CD4-positive, alpha-beta T cell treated with Interleukin-17A for 1 hour (primary cell): ENCODE measurements around the gene SNAPC4.
"Not testable (repeated sequence)": the region's sequence is repeated elsewhere in the genome, so short reads cannot be mapped to it uniquely, and the experiment has no call there.

ENCODE experiments used
- DNase-seq: peaks from one replicate; pipeline ENCODE4 v3.0.0-alpha.2; 2020

The SNAPC4 gene

DNA sequence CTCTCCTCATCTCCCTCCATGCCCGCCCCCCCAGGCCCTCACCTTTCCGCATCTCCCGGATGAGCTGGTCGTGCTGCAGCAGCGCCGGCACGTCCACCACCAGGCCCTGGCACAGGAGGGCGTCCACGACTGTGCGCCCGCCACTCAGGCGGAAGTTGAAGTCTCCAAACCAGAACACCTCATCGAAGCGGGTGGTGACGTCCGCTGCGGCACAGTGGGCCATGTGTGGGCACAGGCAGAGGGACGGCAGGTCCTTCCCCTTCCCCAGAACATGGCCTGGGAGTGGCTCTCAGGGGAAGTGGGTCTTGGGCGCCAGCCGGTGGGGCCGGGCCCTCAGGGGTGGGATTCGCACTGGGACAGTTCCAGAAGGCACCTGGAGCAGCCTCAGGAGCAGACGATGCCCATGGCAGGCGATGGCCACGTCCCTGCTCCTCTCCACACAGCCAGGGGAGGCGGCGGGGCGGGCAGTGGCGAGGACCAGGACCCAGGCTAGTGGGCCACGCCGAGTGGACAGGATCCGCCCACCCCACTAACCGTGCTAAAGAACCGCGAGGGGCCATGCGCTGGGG lies 31.9 kb upstream of the SNAPC4 start:
- no peak for DNase-seq

DNA sequence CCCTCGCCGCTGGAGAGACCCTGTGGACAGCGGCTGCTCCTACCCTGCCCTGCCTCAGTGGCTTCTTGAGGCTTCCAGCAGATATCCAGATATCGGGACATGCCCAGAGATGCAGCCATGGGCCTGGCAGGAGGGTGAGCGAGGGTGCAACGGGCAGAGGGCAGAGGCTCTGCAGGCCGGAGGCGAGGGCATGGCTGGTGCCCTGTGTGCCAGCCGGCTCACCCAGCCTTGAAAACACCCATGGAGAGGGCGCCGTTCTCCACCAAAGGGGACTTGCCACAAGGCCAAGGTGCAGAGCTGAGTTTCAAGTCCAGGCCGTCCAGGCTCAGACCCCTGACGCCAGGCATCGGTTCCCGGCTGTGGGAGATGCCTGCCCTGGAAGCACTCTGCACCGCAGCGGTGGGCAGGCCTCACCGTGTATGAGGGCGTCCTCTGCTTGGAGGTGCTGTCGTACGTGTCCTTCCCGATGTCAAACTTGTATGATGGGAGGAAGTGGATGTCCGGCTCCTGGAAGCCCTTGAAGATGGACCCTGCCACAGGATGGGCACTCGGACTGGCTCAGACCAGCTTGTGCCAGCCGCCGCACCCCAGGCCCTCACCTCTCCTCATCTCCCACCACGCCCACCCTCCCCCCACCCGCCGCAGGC lies 30.7 kb upstream of the SNAPC4 start:
- DNase-seq = no peak

DNA sequence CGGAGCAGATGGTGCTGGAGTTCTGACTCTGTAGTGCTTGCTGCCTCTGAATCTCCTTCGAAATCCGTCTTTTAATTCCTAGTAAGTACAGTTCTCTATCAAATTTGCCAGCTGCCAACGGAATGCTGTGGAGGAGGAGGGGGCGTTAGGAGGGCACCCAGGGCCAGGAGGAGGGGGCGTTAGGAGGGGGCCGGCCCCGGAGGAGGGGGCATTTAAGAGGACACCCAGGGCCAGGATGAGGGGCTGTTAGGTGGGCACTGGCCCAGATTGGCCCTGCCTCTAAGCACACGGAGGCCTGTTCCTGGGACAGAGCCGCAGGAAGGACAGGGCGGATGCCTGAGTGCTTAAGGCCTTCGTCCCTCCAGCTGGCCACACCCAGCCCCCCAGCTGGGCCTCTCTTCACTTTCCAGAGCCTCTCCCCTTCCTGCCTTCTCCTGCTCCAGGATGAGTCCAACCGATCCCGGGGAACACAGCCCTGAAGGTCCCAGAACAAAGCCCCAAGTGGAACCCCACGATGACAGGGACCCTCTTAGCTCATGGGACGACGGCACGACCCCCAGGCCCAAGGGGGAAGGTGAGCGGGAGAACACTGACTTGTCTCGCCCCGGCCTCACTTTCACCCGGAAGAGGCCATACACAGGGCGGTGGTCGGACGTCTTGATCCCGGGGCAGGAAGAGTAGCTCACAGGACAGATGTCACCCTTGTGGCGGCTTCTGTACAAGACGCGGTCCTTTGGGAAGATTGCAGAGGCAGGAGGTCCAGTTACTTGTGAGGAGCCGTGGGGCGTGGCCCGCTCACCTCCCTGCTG lies 29.9 kb upstream of the SNAPC4 start:
- no peak for DNase-seq

DNA sequence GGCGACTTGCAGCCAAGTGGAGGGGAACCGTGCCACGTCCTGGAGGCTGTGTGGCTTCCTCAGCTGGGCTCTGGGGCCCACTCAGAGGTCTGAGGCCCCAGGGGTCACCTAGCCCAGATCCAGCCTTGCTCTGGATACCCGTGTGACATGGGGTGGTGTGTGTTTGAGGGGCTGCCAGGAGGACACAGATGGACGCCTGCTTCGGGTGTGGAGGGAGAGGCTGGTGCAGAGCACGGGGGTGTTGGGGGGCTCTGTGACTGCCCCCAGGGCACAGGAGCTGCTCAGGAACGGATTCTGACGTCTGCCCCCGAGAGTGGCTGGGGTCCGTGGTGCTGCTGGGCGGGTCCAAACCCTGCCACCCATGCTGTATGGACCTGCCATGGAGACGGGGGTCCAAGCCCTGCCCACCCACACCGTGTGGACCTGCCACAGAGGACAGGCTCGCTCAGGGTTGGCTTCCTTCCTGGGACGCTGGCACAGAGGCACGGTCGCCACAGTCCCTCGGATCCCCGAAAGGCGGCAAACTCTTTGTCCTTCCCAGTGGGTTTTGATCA lies 29.2 kb upstream of the SNAPC4 start:
- DNase-seq = no peak

DNA sequence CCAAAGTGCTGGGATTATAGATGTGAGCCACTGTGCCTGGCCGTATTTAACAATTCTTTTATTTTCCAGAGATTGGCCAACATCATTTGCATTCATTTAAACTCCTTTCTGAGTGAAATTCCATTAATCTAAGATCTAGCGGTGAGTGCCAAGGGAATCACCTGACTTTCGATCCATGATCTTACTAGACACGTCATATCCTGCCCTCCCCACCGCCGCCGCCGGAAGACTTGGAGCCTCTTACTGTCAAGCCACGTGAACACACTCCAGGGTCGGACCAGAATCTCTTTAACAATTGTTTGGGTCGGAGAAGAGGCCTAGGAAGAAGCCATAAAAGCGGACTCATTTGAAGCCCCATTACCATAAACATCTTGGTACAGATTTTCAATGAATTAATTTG lies 26.8 kb upstream of the SNAPC4 start:
- no peak for DNase-seq

DNA sequence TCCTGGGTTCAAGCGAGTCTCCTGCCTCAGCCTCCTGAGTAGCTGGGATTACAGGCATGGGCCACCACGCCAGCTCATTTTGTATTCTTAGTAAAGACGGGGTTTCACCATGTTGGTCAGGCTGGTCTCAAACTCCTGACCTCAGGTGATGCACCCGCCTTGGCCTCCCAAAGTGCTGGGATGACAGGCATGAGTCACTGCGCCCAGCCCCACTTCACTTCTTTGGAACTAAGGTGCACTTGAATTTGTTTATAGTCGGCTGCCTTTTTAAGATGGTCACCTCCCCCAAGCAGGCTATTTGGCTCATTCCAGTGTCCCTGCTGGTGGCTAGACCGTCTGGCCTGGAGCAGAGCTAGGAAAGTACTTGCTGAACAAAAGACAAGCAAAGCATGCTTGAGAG lies 25.4 kb upstream of the SNAPC4 start:
- not testable (repeated sequence) for DNase-seq

DNA sequence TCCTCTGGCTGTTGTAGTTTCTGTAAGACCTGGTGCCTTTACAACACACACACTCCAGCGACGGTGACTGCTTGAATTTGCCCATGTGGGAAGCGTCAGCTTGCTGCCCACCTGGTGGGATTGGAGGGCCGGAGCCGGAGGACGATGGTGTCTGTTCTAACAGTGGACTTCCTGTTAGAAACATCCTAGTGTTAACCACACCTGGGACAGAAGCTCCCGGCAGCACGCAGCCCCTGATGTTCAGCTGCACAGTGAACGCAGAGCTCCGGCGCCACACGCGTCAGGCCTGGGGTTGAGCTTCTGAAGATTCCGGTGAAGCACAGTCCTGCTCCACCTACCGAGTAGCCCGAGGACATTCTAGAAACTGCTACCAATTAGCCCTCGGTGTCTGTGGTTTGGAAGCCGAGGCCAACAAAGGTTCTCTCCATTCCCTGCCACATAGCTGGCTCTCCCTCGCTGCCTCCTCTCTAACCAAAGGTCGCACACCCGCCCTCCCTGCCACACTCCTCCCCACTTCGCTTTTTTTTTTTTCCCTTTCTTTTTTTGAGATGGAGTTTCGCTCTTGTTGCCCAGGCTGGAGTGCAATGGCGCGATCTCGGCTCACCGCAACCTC lies 24.9 kb upstream of the SNAPC4 start:
- DNase-seq = no peak

DNA sequence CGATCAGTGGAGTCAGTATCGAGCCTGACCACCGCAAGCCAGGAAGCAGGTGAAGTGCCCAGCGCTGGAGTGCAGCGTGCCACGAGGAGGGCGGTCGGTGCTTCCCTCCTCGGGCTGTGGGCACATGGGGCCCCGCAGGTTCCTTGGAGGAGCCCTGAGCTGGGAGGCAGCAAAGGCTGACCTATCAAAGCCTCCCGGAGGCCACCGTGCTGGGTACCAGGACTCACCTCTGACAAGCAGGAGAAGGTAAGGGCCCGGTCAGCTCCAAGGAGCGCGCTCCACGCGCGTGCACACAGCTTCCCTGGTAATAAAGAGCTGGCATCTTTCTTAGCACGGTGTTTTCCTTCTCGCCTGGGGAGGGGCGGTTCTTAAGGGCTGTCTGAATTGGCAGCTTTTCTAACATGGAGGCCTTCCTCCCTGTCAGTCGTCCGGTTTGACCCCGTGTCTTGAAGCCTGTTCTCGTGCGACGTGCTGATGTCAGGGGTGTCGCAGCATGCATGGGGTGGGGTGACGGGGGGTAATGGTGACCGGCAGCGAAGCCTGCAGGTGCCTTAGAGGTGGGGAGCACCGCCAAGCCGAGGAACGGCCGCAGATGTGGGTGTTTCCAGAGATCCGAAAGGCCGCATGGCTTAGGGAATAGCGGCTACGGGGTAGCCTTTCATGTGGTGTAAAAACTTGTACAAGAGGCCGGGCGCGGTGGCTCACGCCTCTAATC lies 23.6 kb upstream of the SNAPC4 start:
- no peak for DNase-seq

DNA sequence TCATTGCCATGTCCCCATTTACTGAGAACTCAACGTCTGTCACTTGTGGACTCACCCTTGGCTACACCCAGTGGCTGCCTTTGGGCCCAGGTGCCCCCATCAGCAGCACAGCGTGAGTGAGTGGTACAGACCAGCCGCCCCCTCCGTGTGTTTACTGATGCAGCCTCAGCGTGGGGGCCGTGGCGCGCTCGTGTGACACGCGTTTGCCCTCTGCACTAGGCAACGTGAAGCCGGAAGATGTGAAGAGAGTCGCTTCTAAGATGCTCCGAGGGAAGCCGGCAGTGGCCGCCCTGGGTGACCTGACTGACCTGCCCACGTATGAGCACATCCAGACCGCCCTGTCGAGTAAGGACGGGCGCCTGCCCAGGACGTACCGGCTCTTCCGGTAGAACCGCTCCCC lies 22.9 kb upstream of the SNAPC4 start:
- DNase-seq = no peak

DNA sequence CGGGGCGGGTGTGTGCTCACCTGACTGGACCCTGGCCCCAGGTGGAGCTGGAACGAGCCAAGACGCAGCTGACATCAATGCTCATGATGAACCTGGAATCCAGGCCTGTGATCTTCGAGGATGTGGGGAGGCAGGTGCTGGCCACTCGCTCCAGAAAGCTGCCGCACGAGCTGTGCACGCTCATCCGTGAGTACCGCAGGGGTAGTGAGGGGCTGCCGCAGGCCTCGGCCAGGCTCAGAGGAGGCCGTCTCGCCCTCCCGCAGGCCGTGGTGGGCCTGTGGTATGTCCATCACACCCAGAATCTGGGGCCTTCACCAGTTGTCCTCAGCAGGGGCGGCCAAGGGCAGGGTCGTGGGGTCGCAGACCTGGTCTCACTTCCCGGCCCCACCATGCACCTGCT lies 21.8 kb upstream of the SNAPC4 start:
- DNase-seq = no peak

DNA sequence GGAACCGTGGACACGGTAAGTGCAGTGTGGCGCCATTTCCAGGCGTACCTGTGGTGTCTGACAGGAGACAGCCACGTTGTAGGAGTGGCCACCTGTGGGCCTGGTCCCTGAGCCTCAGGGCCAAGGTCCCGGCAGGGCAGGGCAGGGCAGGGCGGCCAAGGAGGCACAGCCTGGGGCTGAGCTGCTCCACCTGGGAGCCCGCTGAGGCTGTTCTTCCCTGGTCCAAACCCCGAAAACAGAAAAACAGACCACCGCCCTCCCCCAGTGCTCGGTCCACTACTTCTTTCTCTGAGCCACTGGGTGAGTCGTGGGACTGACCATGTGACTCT lies 19.1 kb upstream of the SNAPC4 start:
- DNase-seq = no peak

DNA sequence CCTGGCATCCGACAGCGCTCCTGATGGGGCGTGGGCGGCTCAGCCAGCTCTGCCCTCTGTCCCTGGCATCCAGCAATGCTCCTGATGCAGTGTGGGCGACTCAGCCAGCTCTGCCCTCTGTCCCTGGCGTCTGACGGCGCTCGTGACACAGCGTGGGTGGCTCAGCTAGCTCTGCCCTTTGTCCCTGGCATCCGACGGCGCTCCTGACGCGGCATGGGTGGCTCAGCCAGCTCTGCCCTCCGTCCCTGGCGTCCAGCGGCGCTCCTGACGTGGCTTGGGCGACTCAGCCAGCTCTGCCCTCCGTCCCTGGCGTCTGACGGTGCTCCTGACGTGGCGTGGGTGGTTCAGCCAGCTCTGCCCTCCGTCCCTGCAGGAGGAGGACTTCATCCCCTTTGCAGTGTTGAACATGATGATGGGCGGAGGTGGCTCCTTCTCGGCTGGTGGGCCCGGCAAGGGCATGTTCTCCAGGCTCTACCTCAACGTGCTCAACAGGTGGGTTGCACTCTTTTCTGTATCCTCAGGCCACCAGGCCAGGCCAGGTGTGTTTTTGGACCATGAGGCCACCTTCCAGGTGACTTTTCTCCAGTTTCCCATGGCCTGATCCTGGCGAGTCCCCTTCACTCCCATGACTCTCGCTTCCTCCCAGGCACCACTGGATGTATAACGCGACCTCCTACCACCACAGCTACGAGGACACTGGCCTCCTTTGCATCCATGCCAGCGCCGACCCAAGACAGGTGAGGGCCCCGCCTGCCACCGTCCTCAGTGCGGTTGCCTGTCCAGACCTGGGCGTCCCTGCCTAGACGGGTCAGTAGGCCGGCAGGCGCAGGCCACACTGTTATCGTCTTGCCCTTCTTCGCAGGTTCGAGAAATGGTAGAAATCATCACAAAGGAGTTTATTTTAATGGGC lies 18.5 kb upstream of the SNAPC4 start:
- DNase-seq = no peak

DNA sequence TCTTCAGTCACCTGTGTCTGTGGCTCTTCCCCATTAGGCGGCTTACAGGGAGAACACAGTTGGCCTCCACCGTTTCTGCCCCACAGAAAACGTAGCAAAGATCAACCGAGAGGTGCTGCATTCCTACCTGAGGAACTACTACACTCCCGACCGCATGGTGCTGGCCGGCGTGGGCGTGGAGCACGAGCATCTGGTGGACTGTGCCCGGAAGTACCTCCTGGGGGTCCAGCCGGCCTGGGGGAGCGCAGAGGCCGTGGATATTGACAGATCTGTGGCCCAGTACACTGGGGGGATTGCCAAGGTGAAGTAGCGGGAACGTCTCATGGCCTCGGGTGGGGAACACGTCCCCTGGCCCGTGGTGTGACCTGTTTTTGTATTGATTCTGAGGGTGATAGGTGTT lies 16.9 kb upstream of the SNAPC4 start:
- no peak for DNase-seq

DNA sequence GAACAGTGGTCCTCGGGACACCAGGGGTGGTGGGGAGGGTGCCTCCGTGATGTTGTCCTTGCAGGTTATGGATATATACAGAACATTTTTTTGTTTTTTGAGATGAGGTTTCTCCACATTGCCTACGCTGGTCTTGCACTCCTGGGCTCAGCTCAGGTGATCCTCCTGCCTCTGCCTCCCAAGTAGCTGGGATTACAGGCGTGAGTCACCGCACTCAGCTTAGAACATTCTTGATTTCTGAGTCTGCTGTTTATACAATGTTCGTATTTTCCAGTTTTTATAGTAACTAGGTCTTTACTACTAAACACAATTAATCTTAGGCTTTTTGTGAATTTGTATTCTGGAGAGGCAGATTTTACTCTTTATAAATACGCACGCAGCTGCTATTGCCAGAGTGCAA lies 16.5 kb upstream of the SNAPC4 start:
- no peak for DNase-seq

DNA sequence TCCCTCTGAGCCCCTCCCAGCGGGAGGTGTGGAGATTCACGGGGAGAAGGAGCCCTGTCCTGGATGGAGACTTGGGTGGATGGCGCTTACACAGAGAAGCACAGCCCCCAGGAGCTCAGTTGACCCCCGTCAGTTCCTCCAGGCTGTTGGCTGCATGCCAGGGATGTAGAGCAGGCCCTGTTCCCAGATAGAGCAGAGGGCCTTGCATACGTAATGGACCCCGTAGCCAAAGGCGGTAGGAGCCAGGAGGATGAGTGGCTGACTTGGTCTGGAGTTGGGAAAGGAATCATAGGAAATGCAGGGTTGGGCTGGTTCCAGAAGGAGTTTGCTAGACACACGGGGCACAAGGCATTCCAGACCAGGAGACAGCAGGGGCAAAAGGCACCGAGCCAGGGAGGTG lies 13.0 kb upstream of the SNAPC4 start:
- no peak for DNase-seq

DNA sequence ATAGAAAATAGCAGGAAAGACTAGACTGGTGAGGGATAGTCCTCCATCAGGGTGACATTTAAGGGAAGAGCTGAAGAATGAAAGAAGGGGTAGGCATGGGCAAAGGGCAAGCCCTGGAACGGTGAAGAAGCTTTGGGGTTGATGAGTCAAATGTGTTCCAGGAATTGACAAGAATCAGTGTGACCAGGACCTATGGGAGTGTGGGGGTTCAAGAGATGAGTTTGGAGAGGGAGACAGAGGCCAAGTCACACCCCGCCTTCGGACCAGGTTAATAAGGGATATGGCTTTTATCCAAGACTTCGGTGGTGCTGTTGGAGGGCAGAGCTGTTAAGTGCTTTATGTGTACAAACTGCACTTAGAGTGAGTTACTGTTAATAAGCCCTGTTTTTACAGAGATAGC lies 11.4 kb upstream of the SNAPC4 start:
- DNase-seq = no peak

DNA sequence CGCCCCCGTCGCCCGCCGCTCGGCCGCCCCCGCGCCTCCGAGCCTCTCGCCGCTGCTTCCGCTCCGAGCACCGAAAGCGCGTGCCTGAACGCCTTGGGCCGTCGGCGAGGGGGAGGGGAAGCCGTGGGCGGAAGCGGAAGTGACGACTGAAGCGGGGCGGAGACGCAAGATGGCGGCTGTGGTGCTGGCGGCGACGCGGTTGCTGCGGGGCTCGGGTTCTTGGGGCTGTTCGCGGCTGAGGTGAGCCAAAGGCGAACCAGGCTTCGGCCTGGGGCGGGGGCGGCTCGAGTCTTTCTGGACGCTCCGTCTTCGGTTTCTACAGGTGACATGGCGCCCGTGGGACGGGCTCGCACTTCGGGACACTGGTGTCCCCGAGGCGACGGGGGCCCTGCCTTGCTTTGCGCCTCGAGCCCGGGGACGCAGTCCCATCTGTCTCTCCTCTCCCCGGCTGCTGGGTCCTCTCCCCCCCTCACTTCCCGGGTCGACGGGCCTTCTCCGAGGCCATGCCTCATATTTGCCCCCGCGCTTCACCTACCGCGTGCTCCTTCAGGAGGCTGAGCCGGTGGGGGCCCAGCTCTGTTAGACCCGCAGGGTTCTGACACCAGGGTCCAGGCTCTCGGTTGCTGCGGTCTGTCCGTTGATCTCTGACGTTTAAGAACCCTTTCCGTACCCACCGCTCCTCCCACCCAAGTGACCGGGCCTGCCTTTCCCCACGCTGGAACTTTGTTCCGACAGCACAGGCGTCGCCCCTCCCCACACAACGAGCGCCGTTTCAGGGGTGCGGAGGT lies 10.7 kb upstream of the SNAPC4 start, which contains the start of the genes ENTR1 and PMPCA:
Gene ENTR1 (minus strand): TSS at position 115 of the 788 bp plus-strand sequence. CDS start 217 bp downstream, outside the sequence.
Gene PMPCA (plus strand): TSS at position 159 of the 788 bp plus-strand sequence. CDS start 11 bp downstream, at position 170.
- DNase-seq = peak; percentile 95

DNA sequence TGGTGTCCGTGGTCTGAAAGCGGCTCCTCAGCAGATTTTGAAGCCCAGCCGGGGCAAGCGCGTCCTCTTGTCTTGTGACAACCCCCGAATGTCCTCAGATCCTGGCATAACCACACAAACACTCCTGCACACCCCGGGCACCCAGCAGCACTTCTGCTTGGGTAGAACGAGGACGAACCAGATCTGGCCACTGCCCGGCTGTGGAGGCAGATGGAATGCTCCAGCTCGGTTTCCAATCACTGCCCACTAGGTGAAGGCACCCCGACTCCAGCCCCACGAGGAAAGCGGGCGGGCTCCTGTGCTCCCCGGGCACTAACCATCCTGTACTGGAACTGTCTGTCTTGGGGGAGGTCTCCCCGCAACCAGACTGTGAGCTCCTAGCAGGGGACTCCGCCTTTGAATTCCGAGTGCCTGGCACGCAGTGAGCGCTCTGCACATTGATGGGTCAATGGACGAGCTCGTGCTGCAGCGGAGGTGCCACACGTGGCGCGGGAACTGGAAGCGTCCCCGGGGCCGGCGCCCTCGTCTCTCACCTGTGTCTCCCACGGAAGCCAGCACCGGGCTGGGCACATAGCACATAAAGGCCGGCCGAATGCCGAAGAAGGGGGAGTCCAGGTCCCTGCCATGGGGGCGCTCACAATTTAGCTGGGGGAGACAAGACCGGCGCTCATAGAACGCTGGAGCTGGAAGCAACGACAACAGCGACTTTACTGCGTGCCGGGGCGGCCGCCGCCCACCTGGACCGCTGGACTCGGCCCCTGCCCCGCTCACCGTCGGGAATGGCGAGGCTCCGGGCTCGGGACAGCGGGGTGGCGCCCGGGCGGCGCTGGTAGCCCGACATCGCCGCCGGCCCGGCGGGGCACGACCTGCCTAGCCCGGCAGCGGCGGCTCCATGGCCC lies 9.8 kb upstream of the SNAPC4 start:
- DNase-seq = peak; percentile 35

DNA sequence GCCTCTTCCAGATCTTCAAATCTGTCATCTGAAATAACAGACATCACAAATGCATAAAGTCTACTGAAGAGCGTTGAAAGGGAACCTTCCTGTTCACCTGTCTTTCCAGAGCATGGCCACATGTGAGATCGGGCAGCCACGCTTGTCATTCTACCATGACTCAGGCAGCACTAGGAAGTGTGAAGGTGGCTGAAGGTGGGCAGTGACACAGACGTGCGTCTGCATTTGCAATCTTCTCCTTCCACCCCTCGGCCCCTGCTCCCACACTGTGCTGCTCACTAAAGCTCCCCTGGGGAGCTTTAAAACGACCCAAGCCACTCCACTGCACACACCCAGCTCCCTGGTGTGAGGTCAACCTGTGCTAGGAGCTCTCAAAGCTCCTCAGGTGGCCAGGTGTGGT lies 7.9 kb upstream of the SNAPC4 start:
- no peak for DNase-seq

DNA sequence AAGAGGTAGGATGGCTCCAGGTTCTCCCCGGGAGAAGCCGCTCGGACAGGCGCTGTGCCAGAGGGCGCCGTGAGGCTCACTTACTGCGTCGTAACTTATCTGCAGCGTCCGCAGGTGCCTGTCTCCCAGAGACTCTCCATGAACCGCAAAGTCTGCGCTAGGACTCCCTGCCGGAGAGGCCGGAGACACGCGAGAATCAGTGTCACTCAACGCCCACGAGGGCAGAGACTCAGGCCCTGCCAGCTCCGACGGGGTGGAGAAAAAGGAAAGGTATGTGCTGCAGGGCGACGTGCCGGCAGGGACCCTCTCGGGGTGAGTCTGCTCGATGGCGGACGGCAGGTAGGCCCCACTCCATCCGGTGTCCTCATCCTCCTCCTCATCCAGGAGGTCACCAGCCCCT lies 7.1 kb upstream of the SNAPC4 start:
- DNase-seq = not testable (repeated sequence)
